Liver (tissue), 3 donors: ENCODE results near the gene FAM227B.

Experiments used
- ATF3 ChIP-seq: IDR thresholded peaks from 2 replicates; pipeline ENCODE4 v1.6.1; 2016; ENCODE audit warnings: antibody characterized with exemption
- CTCF ChIP-seq: fragments of 150-350 bp; IDR thresholded peaks from 2 replicates; pipeline ENCODE4 v1.5.1; 2017; ENCODE audit warnings: improper control_type of control experiment, low read depth, low read length; ENCODE audit not compliant: missing input control
- FOXA1 ChIP-seq: IDR thresholded peaks from 2 replicates; pipeline ENCODE4 v1.6.1; 2016; ENCODE audit warnings: antibody characterized with exemption
- GABPA ChIP-seq, 2 donors: IDR thresholded peaks in 1 of 2; conservative IDR thresholded peaks in 1 of 2; 2 replicates each; pipeline ENCODE4 v1.6.1; 2016; ENCODE audit warnings: antibody characterized with exemption in 2 of 2, mild to moderate bottlenecking in 1 of 2, moderate library complexity in 1 of 2
- MAX ChIP-seq: IDR thresholded peaks from 2 replicates; pipeline ENCODE4 v1.6.1; 2016; ENCODE audit warnings: antibody characterized with exemption
- NR2F2 ChIP-seq: IDR thresholded peaks from 2 replicates; pipeline ENCODE4 v1.6.1; 2016; ENCODE audit warnings: antibody characterized with exemption
- RAD21 ChIP-seq, 2 donors: IDR thresholded peaks; 2 replicates each; pipeline ENCODE4 v1.6.1; 2016; ENCODE audit warnings: antibody characterized with exemption in 2 of 2, mild to moderate bottlenecking in 2 of 2
- REST ChIP-seq: IDR thresholded peaks from 2 replicates; pipeline ENCODE4 v1.6.1; 2016; ENCODE audit warnings: antibody characterized with exemption, mild to moderate bottlenecking
- SP1 ChIP-seq: IDR thresholded peaks from 2 replicates; pipeline ENCODE4 v1.6.1; 2018; ENCODE audit warnings: antibody characterized with exemption, mild to moderate bottlenecking
- TAF1 ChIP-seq: conservative IDR thresholded peaks from 2 replicates; pipeline ENCODE4 v1.6.1; 2016; ENCODE audit warnings: antibody characterized with exemption, mild to moderate bottlenecking
- ZBTB33 ChIP-seq: IDR thresholded peaks from 2 replicates; pipeline ENCODE4 v1.6.1; 2016; ENCODE audit warnings: antibody characterized with exemption
- donor health status: healthy.
- donor health status: healthy.

GRCh38 chr15:49301562-49301961 is 319.1 kb downstream of the FAM227B start:
- TF ChIP-seq CTCF: no peak
- TF ChIP-seq TAF1: no peak
- no peak for TF ChIP-seq MAX
- no peak for TF ChIP-seq RAD21 (IDR thresholded peaks at IDR 0.05)
- TF ChIP-seq GABPA (IDR thresholded peaks at IDR 0.05 in 1 of 2, conservative IDR thresholded peaks at IDR 0.05 in 1 of 2): no peak
- TF ChIP-seq FOXA1: no peak
- no peak for TF ChIP-seq NR2F2
- no peak for TF ChIP-seq ZBTB33
- TF ChIP-seq SP1: no peak
- no peak for TF ChIP-seq ATF3
- no peak for TF ChIP-seq REST
